Measurements from ENCODE around the gene BEAN1.

Gene BEAN1

GRCh38 chr16:66420396-66420795 lies 6.7 kb upstream of the BEAN1 start:
- no peaks in the 10 kb centered on the region; the same call in 1 of the 2 replicates for H3K36me3 ChIP-seq (ENCODE audit: insufficient read depth, low read length)
- H3K9ac ChIP-seq (ENCODE audit: low read depth, low read length): no peak overlapping the region
- H3K4me1 ChIP-seq (ENCODE audit: insufficient read depth, low read length): no peaks in the 10 kb centered on the region
- H3K9me3 ChIP-seq (ENCODE audit: control insufficient read depth, insufficient read depth, low read length): peaks cover 6% of the 10 kb centered on the region

- Histone ChIP-seq H3K9ac (ENCODE audit: low read depth, low read length) (no peak overlapping the region), H3K36me3 (ENCODE audit: insufficient read depth, low read length) (no peaks in the 10 kb centered on the region; the same call in 1 of the 2 replicates), H3K9me3 (ENCODE audit: control insufficient read depth, insufficient read depth, low read length) (peaks cover 6% of the 10 kb centered on the region), H3K4me1 (ENCODE audit: insufficient read depth, low read length) (peaks cover 4% of the 10 kb centered on the region; the same call in 1 of the 2 replicates)
Measured at GRCh38 chr16:66421891-66422290, 5.2 kb upstream of the BEAN1 start.

- H3K9ac ChIP-seq (ENCODE audit: low read depth, low read length): no peak overlapping the region
- H3K9me3 ChIP-seq (ENCODE audit: control insufficient read depth, insufficient read depth, low read length): peaks cover 2% of the 10 kb centered on the region
- no peaks in the 10 kb centered on the region; the same call in 1 of the 2 replicates for H3K36me3 ChIP-seq (ENCODE audit: insufficient read depth, low read length)
- H3K4me1 ChIP-seq (ENCODE audit: insufficient read depth, low read length): peaks cover 4% of the 10 kb centered on the region; the same call in 1 of the 2 replicates
Measured at GRCh38 chr16:66422366-66422765, 4.7 kb upstream of the BEAN1 start.

GRCh38 chr16:66423177-66423576 lies 3.9 kb upstream of the BEAN1 start:
- Histone ChIP-seq H3K4me1 (ENCODE audit: insufficient read depth, low read length) (peaks cover 4% of the 10 kb centered on the region; the same call in 1 of the 2 replicates), H3K36me3 (ENCODE audit: insufficient read depth, low read length) (no peaks in the 10 kb centered on the region; the same call in 1 of the 2 replicates), H3K9ac (ENCODE audit: low read depth, low read length) (no peak overlapping the region), H3K9me3 (ENCODE audit: control insufficient read depth, insufficient read depth, low read length) (no peaks in the 10 kb centered on the region)

GRCh38 chr16:66425651-66426050 lies 1.4 kb upstream of the BEAN1 start:
- H3K36me3 ChIP-seq (ENCODE audit: insufficient read depth, low read length): no peaks in the 10 kb centered on the region
- no peaks in the 10 kb centered on the region for H3K9me3 ChIP-seq (ENCODE audit: control insufficient read depth, insufficient read depth, low read length)
- H3K4me1 ChIP-seq (ENCODE audit: insufficient read depth, low read length): peaks cover 4% of the 10 kb centered on the region; the same call in 1 of the 2 replicates
- no peak overlapping the region for H3K9ac ChIP-seq (ENCODE audit: low read depth, low read length)

- Histone ChIP-seq H3K4me1 (ENCODE audit: insufficient read depth, low read length) (peaks cover 4% of the 10 kb centered on the region; the same call in 1 of the 2 replicates), H3K9me3 (ENCODE audit: control insufficient read depth, insufficient read depth, low read length) (no peaks in the 10 kb centered on the region), H3K9ac (ENCODE audit: low read depth, low read length) (peak overlapping the region; percentile 17; the same call in 1 of the 2 replicates)
Measured at GRCh38 chr16:66426112-66427035, 721 bp upstream of the BEAN1 start.

GRCh38 chr16:66427871-66428681 lies 981 bp downstream of the BEAN1 start:
- Histone ChIP-seq H3K4me1 (ENCODE audit: insufficient read depth, low read length) (peaks cover 4% of the 10 kb centered on the region; the same call in 1 of the 2 replicates), H3K9ac (ENCODE audit: low read depth, low read length) (peak overlapping the region; percentile 57; the same call in 1 of the 2 replicates), H3K9me3 (ENCODE audit: control insufficient read depth, insufficient read depth, low read length) (no peaks in the 10 kb centered on the region), H3K36me3 (ENCODE audit: insufficient read depth, low read length) (no peaks in the 10 kb centered on the region)

More at GRCh38 chr16:66426112-66427035, 721 bp upstream of the BEAN1 start:
- no peaks in the 10 kb centered on the region for H3K36me3 ChIP-seq (ENCODE audit: insufficient read depth, low read length)

- H3K4me1 ChIP-seq (ENCODE audit: insufficient read depth, low read length): peaks cover 7% of the 10 kb centered on the region; the same call in 1 of the 2 replicates
- no peaks in the 10 kb centered on the region for H3K9me3 ChIP-seq (ENCODE audit: control insufficient read depth, insufficient read depth, low read length)
- H3K36me3 ChIP-seq (ENCODE audit: insufficient read depth, low read length): no peaks in the 10 kb centered on the region
- H3K9ac ChIP-seq (ENCODE audit: low read depth, low read length): peak overlapping the region; percentile 57; the same call in 1 of the 2 replicates
Measured at GRCh38 chr16:66428682-66429251, 1.7 kb downstream of the BEAN1 start.

GRCh38 chr16:66429290-66429962 lies 2.3 kb downstream of the BEAN1 start:
- Histone ChIP-seq H3K9ac (ENCODE audit: low read depth, low read length) (no peak overlapping the region), H3K4me1 (ENCODE audit: insufficient read depth, low read length) (peaks cover 9% of the 10 kb centered on the region; the same call in 1 of the 2 replicates), H3K9me3 (ENCODE audit: control insufficient read depth, insufficient read depth, low read length) (no peaks in the 10 kb centered on the region), H3K36me3 (ENCODE audit: insufficient read depth, low read length) (no peaks in the 10 kb centered on the region)

- Histone ChIP-seq H3K9me3 (ENCODE audit: control insufficient read depth, insufficient read depth, low read length) (no peaks in the 10 kb centered on the region), H3K4me1 (ENCODE audit: insufficient read depth, low read length) (peaks cover 17% of the 10 kb centered on the region), H3K36me3 (ENCODE audit: insufficient read depth, low read length) (no peaks in the 10 kb centered on the region), H3K9ac (ENCODE audit: low read depth, low read length) (no peak overlapping the region)
Measured at GRCh38 chr16:66430214-66430613, 3.1 kb downstream of the BEAN1 start.

GRCh38 chr16:66431760-66432159 lies 4.7 kb downstream of the BEAN1 start:
- H3K9ac ChIP-seq (ENCODE audit: low read depth, low read length): no peak overlapping the region
- H3K9me3 ChIP-seq (ENCODE audit: control insufficient read depth, insufficient read depth, low read length): no peaks in the 10 kb centered on the region
- peaks cover 14% of the 10 kb centered on the region for H3K4me1 ChIP-seq (ENCODE audit: insufficient read depth, low read length)
- no peaks in the 10 kb centered on the region for H3K36me3 ChIP-seq (ENCODE audit: insufficient read depth, low read length)

GRCh38 chr16:66432429-66432828 lies 5.3 kb downstream of the BEAN1 start:
- Histone ChIP-seq H3K4me1 (ENCODE audit: insufficient read depth, low read length) (peaks cover 14% of the 10 kb centered on the region), H3K9me3 (ENCODE audit: control insufficient read depth, insufficient read depth, low read length) (no peaks in the 10 kb centered on the region), H3K9ac (ENCODE audit: low read depth, low read length) (no peak overlapping the region), H3K36me3 (ENCODE audit: insufficient read depth, low read length) (no peaks in the 10 kb centered on the region)

- Histone ChIP-seq H3K4me1 (ENCODE audit: insufficient read depth, low read length) (peaks cover 14% of the 10 kb centered on the region), H3K36me3 (ENCODE audit: insufficient read depth, low read length) (no peaks in the 10 kb centered on the region), H3K9me3 (ENCODE audit: control insufficient read depth, insufficient read depth, low read length) (no peaks in the 10 kb centered on the region), H3K9ac (ENCODE audit: low read depth, low read length) (no peak overlapping the region)
Measured at GRCh38 chr16:66434619-66435430, 7.7 kb downstream of the BEAN1 start.
